H1 (cell line): ENCODE measurements around the gene GALNT18. TPM values are rescaled to one million over a fixed set of nuclear protein-coding genes. Genes with fewer than 3 reads are reported as not detected.

ENCODE experiments used
- CTCF ChIA-PET: fragments of 300-600 bp; sonication (Branson Sonifier 250); formaldehyde crosslinking; loops from one replicate; lab custom pipeline; 2021; ENCODE audit not compliant: partially characterized antibody; lab: Charles Lee
- POLR2A ChIA-PET: fragments of 300-600 bp; sonication (Branson Sonifier 250); formaldehyde crosslinking; loops from one replicate; lab custom pipeline; 2021; ENCODE audit warnings: inconsistent platforms; ENCODE audit not compliant: partially characterized antibody; lab: Charles Lee
- DNase-seq, 2 experiments: peaks; one replicate each; pipeline versions ENCODE4 v3.0.0 to v3.0.0-alpha.2; 2010 to 2022; ENCODE audit warnings: low spot score in 2 of 2, low read depth in 1 of 2, mixed read lengths in 1 of 2
- FAIRE-seq: peaks from 2 replicates; lab custom pipeline; 2011; peaks lifted over from hg19 to GRCh38; lab: Jason Lieb, UNC
- H2AFZ ChIP-seq: 2 replicates; pipeline ENCODE4 v1.8.1; 2012; ENCODE audit warnings: low read length, inconsistent platforms
- H2AK5ac ChIP-seq: 2 replicates; pipeline ENCODE4 v1.6.1; 2013; ENCODE audit warnings: low read depth, low read length
- H2BK120ac ChIP-seq: replicated peaks from 2 replicates; pipeline ENCODE3; 2013; ENCODE audit warnings: low read depth, low read length, inconsistent platforms
- H2BK12ac ChIP-seq: 2 replicates; pipeline ENCODE4 v1.6.1; 2013; ENCODE audit warnings: low read depth, low read length
- H2BK15ac ChIP-seq: 2 replicates; pipeline ENCODE4 v1.6.1; 2013; ENCODE audit warnings: low read length
- H2BK20ac ChIP-seq: 2 replicates; pipeline ENCODE4 v1.6.1; 2013; ENCODE audit warnings: low read length
- H2BK5ac ChIP-seq: 2 replicates; pipeline ENCODE4 v1.6.1; 2013; ENCODE audit warnings: low read depth, low read length
- H3K14ac ChIP-seq: 2 replicates; pipeline ENCODE4 v1.6.1; 2013; ENCODE audit warnings: inconsistent platforms; ENCODE audit not compliant: insufficient read length
- H3K18ac ChIP-seq: 2 replicates; pipeline ENCODE4 v1.6.1; 2013; ENCODE audit warnings: low read length; ENCODE audit errors: extremely low read depth
- H3K23ac ChIP-seq: 2 replicates; pipeline ENCODE4 v1.6.1; 2013; ENCODE audit warnings: inconsistent platforms; ENCODE audit not compliant: insufficient read length
- H3K23me2 ChIP-seq: 2 replicates; pipeline ENCODE4 v1.6.1; 2013; ENCODE audit warnings: low read depth, low read length
- H3K27ac ChIP-seq: 2 replicates; pipeline ENCODE4 v1.6.1; 2011; ENCODE audit warnings: low read depth, low read length, inconsistent platforms
- H3K27me3 ChIP-seq, 4 experiments: replicated peaks in 1 of 4; 1 replicate in 1 of 4; 2 replicates in 3 of 4; pipeline versions ENCODE4 v1.6.1 to v1.8.1; 2011 to 2013; ENCODE audit warnings: low read length in 3 of 4, mild to moderate bottlenecking in 3 of 4, inconsistent platforms in 2 of 4, mixed read lengths in 2 of 4, moderate library complexity in 1 of 4; ENCODE audit not compliant: control insufficient read depth in 3 of 4, insufficient read depth in 3 of 4; ENCODE audit errors: extremely low read depth in 1 of 4
- H3K36me3 ChIP-seq, 4 experiments: 2 replicates each; pipeline versions ENCODE4 v1.6.1 to v1.8.1; 2011 to 2013; ENCODE audit warnings: mild to moderate bottlenecking in 4 of 4, low read length in 3 of 4, moderate library complexity in 2 of 4, control low read depth in 1 of 4, inconsistent platforms in 1 of 4; ENCODE audit not compliant: insufficient read depth in 4 of 4, control insufficient read depth in 2 of 4
- H3K4ac ChIP-seq: replicated peaks from 2 replicates; pipeline ENCODE3; 2013; ENCODE audit warnings: low read length, low read depth, mixed read lengths, inconsistent platforms; ENCODE audit not compliant: insufficient read length
- H3K4me1 ChIP-seq, 4 experiments: replicated peaks in 1 of 4; 1 replicate in 1 of 4; 2 replicates in 3 of 4; pipeline versions ENCODE4 v1.6.1 to v1.8.1; 2011 to 2013; ENCODE audit warnings: low read length in 3 of 4, inconsistent platforms in 2 of 4, mixed read lengths in 1 of 4; ENCODE audit not compliant: insufficient read depth in 4 of 4, control insufficient read depth in 3 of 4
- H3K4me2 ChIP-seq, 2 experiments: 2 replicates each; pipeline versions ENCODE4 v1.6.1 to v1.8.1; 2011 to 2013; ENCODE audit warnings: low read depth in 2 of 2, low read length in 2 of 2, control low read depth in 1 of 2, inconsistent platforms in 1 of 2, mild to moderate bottlenecking in 1 of 2; ENCODE audit not compliant: insufficient read depth in 1 of 2
- H3K4me3 ChIP-seq, 4 experiments: fragments of 200-600, 300-600 bp in 1 of 4; sonication (generic), shearing (Covaris generic), sonication (Bioruptor Twin) in 1 of 4; 2 replicates each; pipeline versions ENCODE4 v1.5.1 to v1.8.1; 2011 to 2016; ENCODE audit warnings: low read length in 4 of 4, low read depth in 3 of 4, control low read depth in 2 of 4, inconsistent platforms in 2 of 4, mild to moderate bottlenecking in 2 of 4, mixed read lengths in 1 of 4, moderate library complexity in 1 of 4; ENCODE audit not compliant: insufficient read depth in 2 of 4; ENCODE audit errors: extremely low read depth in 1 of 4
- H3K56ac ChIP-seq: replicated peaks from 2 replicates; pipeline ENCODE3; 2013; ENCODE audit warnings: low read depth, mild to moderate bottlenecking, mixed read lengths, low read length, inconsistent platforms; ENCODE audit not compliant: insufficient read length
- H3K79me1 ChIP-seq: 2 replicates; pipeline ENCODE4 v1.6.1; 2013; ENCODE audit warnings: low read depth, low read length, control low read depth
- H3K79me2 ChIP-seq, 2 experiments: 2 replicates each; pipeline versions ENCODE4 v1.6.1 to v1.8.1; 2012 to 2013; ENCODE audit warnings: low read length in 2 of 2, mild to moderate bottlenecking in 2 of 2, inconsistent platforms in 1 of 2; ENCODE audit not compliant: insufficient read depth in 2 of 2, control insufficient read depth in 1 of 2
- H3K9ac ChIP-seq, 4 experiments: replicated peaks in 1 of 4; 1 replicate in 1 of 4; 2 replicates in 3 of 4; pipeline versions ENCODE4 v1.6.1 to v1.8.1; 2011 to 2013; ENCODE audit warnings: low read depth in 3 of 4, low read length in 3 of 4, control low read depth in 2 of 4, mild to moderate bottlenecking in 2 of 4, moderate library complexity in 2 of 4, inconsistent platforms in 1 of 4; ENCODE audit errors: extremely low read depth in 1 of 4
- H3K9me3 ChIP-seq, 2 experiments: 2 replicates each; pipeline versions ENCODE4 v1.6.1 to v1.8.1; 2012 to 2013; ENCODE audit warnings: mild to moderate bottlenecking in 2 of 2, moderate library complexity in 2 of 2, control low read depth in 1 of 2, inconsistent platforms in 1 of 2, low read depth in 1 of 2, low read length in 1 of 2, mixed read lengths in 1 of 2; ENCODE audit not compliant: insufficient read depth in 2 of 2
- H4K20me1 ChIP-seq, 2 experiments: replicated peaks in 1 of 2; 2 replicates each; pipeline versions ENCODE3 to v1.8.1; 2011 to 2013; ENCODE audit warnings: inconsistent platforms in 2 of 2, low read length in 2 of 2, mild to moderate bottlenecking in 1 of 2; ENCODE audit not compliant: insufficient read depth in 2 of 2, control insufficient read depth in 1 of 2
- H4K5ac ChIP-seq: 2 replicates; pipeline ENCODE4 v1.6.1; 2013; ENCODE audit warnings: low read length, low read depth, mixed read lengths, inconsistent platforms; ENCODE audit not compliant: insufficient read length
- H4K8ac ChIP-seq: 2 replicates; pipeline ENCODE4 v1.8.0; 2013; ENCODE audit warnings: mild to moderate bottlenecking, moderate library complexity, low read length, inconsistent platforms; ENCODE audit not compliant: insufficient read depth; ENCODE audit errors: extremely low read depth
- H4K91ac ChIP-seq: replicated peaks from 2 replicates; pipeline ENCODE3; 2013; ENCODE audit warnings: low read length, mixed read lengths, inconsistent platforms; ENCODE audit not compliant: insufficient read length
- CBX8 ChIP-seq: fragments of 300-800, 300-1000 bp; sonication (generic); IDR thresholded peaks from 2 replicates; pipeline ENCODE4 v1.7.1; 2016; ENCODE audit warnings: low read depth, low read length, borderline replicate concordance
- TEAD4 ChIP-seq: IDR thresholded peaks from 2 replicates; pipeline ENCODE4 v1.6.1; 2012; ENCODE audit warnings: low read depth, low read length, inconsistent platforms, mixed read lengths
- WGBS, 2 experiments: shearing (Covaris generic) in 1 of 2; methylation state at CpG; one replicate each; pipeline versions ENCODE4 v1.1.6 to v1.1.7; 2013 to 2015; ENCODE audit warnings: low lambda C conversion rate in 2 of 2, mixed read lengths in 2 of 2, inconsistent platforms in 1 of 2, low coverage in 1 of 2, missing lambda C conversion rate in 1 of 2; ENCODE audit not compliant: insufficient replicate concordance in 2 of 2, insufficient coverage in 1 of 2, insufficient read length in 1 of 2; ENCODE audit errors: extremely low coverage in 1 of 2, missing lambda C conversion rate in 1 of 2; 5-methylcytosine and 5-hydroxymethylcytosine counted together
- polyA plus RNA-seq, 7 experiments: library from polyadenylated mRNA; depleted of rRNA in 3 of 7; stranded (reverse) in 5 of 7; unstranded in 2 of 7; fragments of >200 nt in 5 of 7; fragments of 200-250 nt in 2 of 7; gene quantifications; 1 replicate in 5 of 7; 2 replicates in 1 of 7; 4 replicates in 1 of 7; pipeline versions ENCODE4 v1.2.1 to v1.2.3, GENCODE V29; 2011 to 2013; ENCODE audit warnings: missing spikeins in 2 of 7, mixed read lengths in 2 of 7
- total RNA-seq: library from RNA; stranded (reverse); fragmentation: NEBNext Ultra II Directional; extraction: Animal tissue kit (Norgen Biotek cat#: 25700); gene quantifications from 2 replicates; pipeline ENCODE4 v1.2.1, GENCODE V29; 2021

The GALNT18 gene
- total and polyA plus RNA-seq, 2 of the 8 experiments (the other 6 are each of a cell fraction or from before 2014, with no cell fraction given) = 6.0 to 9.4 TPM

GRCh38 chr11:11291041-11292015 lies 330.5 kb downstream of the GALNT18 start:
- POLR2A ChIA-PET = interaction anchor here (1.3 kb wide), 1 partner anchor 9 kb away, joined by 3 read pairs; no protein-coding TSS in a partner anchor

More at GRCh38 chr11:11291041-11292015, 330.5 kb downstream of the GALNT18 start:
- CTCF ChIA-PET = interaction anchor here (0.6 to 1.6 kb wide), 6 partner anchors 12 to 263 kb away, joined by 3 to 5 read pairs (median 4); no protein-coding TSS in a partner anchor
- Histone ChIP-seq H3K14ac (no peak overlapping the region), H3K18ac (no peak overlapping the region), H2BK12ac (no peak overlapping the region), H4K5ac (no peak overlapping the region), H3K9me3 (no peaks in the 10 kb centered on the region), H3K27me3 (no peaks in the 10 kb centered on the region), H3K4me3 (no peak overlapping the region), H2AK5ac (no peak overlapping the region), H3K23me2 (no peaks in the 10 kb centered on the region), H3K9ac (no peak overlapping the region), H3K23ac (no peak overlapping the region), H2BK15ac (no peak overlapping the region), H4K20me1 (no peaks in the 10 kb centered on the region), H3K79me2 (no peaks in the 10 kb centered on the region), H3K27ac (no peak overlapping the region), H2BK20ac (no peak overlapping the region), H2BK120ac (no peak overlapping the region), H3K4ac (no peak overlapping the region), H3K4me2 (no peak overlapping the region), H3K36me3 (no peaks in the 10 kb centered on the region), H3K56ac (no peak overlapping the region), H2BK5ac (no peak overlapping the region), H2AFZ (no peak overlapping the region), H4K91ac (no peak overlapping the region), H3K4me1 (no peaks in the 10 kb centered on the region), H4K8ac (no peak overlapping the region), H3K79me1 (no peaks in the 10 kb centered on the region)
- FAIRE-seq (no peak), DNase-seq (no peak)
- TF ChIP-seq TEAD4 (no peak), CBX8 (no peak)
- 82% methylated on average over 5 of the region's 5 CpGs; no CpG with 5 or more reads in 1 of the 2 experiments for WGBS, 2 experiments
